Cardiac muscle cell (in vitro differentiated cells and primary cell): Measurements from ENCODE around the gene DDR2. TPM values are rescaled to one million over a fixed set of nuclear protein-coding genes. Genes with fewer than 3 reads are reported as not detected.

Experiments used
- DNase-seq, 2 donors: peaks; one replicate each; pipeline versions ENCODE4 v3.0.0 to v3.0.0-alpha.2; 2010 to 2017; ENCODE audit warnings: low read depth in 1 of 2, low spot score in 1 of 2
- H3K27ac ChIP-seq: fragments of 200-600 bp; sonication (generic); 2 replicates; pipeline ENCODE4 v1.5.1; 2016
- H3K27me3 ChIP-seq: fragments of 200-600 bp; sonication (generic); 2 replicates; pipeline ENCODE4 v1.6.0; 2016; ENCODE audit warnings: control low read depth
- H3K36me3 ChIP-seq: fragments of 200-600 bp; sonication (generic); 2 replicates; pipeline ENCODE4 v1.5.1; 2016; ENCODE audit warnings: control low read depth
- H3K4me1 ChIP-seq: fragments of 200-600 bp; sonication (generic); 2 replicates; pipeline ENCODE4 v1.8.1; 2017; ENCODE audit warnings: low read depth, mild to moderate bottlenecking, mixed run types
- H3K4me3 ChIP-seq: fragments of 200-600 bp; sonication (generic); 2 replicates; pipeline ENCODE4 v1.5.1; 2016; ENCODE audit warnings: mild to moderate bottlenecking
- H3K9me3 ChIP-seq: fragments of 200-600 bp; sonication (generic); 2 replicates; pipeline ENCODE4 v1.5.1; 2017; ENCODE audit warnings: low read depth, mild to moderate bottlenecking, control low read depth
- CTCF ChIP-seq: IDR thresholded peaks from 2 replicates; pipeline ENCODE4 v1.5.1; 2012; ENCODE audit warnings: low read depth, mild to moderate bottlenecking, low read length
- polyA plus RNA-seq: library from polyadenylated mRNA; unstranded; fragments of >200 nt; fragmentation: Nextera tagmentation; extraction: Ambion mirVana; gene quantifications from 2 replicates; pipeline ENCODE4 v1.2.1, GENCODE V29; 2016
- total RNA-seq: library from RNA; depleted of rRNA; stranded (reverse); fragments of >200 nt; gene quantifications from 2 replicates; pipeline ENCODE4 v1.2.3, GENCODE V29; 2016

The DDR2 gene
- total and polyA plus RNA-seq, 2 experiments from 2014 or later, result 1.3 to 1.4 TPM

GRCh38 chr1:162625679-162626078, 6.6 kb upstream of the DDR2 start:
- no peak for DNase-seq
- H3K27me3 ChIP-seq, result no peaks in the 10 kb centered on the region
- H3K4me1 ChIP-seq, result peaks cover 9% of the 10 kb centered on the region
- no peaks in the 10 kb centered on the region for H3K9me3 ChIP-seq
- no peak overlapping the region for H3K27ac ChIP-seq
- no peak overlapping the region for H3K4me3 ChIP-seq
- TF ChIP-seq CTCF, result no peak
- no peaks in the 10 kb centered on the region for H3K36me3 ChIP-seq

GRCh38 chr1:162626094-162626493, 6.2 kb upstream of the DDR2 start:
- no peak overlapping the region for H3K27ac ChIP-seq
- peak in 1 of 2 donors; percentile 25 for DNase-seq
- no peak overlapping the region for H3K4me3 ChIP-seq
- no peaks in the 10 kb centered on the region for H3K27me3 ChIP-seq
- H3K36me3 ChIP-seq, result no peaks in the 10 kb centered on the region
- H3K4me1 ChIP-seq, result peaks cover 14% of the 10 kb centered on the region
- H3K9me3 ChIP-seq, result no peaks in the 10 kb centered on the region
- TF ChIP-seq CTCF, result no peak

- Histone ChIP-seq H3K9me3 (no peaks in the 10 kb centered on the region), H3K4me1 (peaks cover 20% of the 10 kb centered on the region), H3K27me3 (no peaks in the 10 kb centered on the region), H3K4me3 (no peak overlapping the region), H3K27ac (no peak overlapping the region), H3K36me3 (no peaks in the 10 kb centered on the region)
- TF ChIP-seq CTCF, result no peak
- DNase-seq, result no peak
These were observed 5.5 kb upstream of the DDR2 start for GRCh38 chr1:162626761-162627160.

GRCh38 chr1:162627662-162628296, 4.5 kb upstream of the DDR2 start:
- peaks cover 29% of the 10 kb centered on the region for H3K4me1 ChIP-seq
- H3K36me3 ChIP-seq, result no peaks in the 10 kb centered on the region
- H3K4me3 ChIP-seq, result no peak overlapping the region
- no peaks in the 10 kb centered on the region for H3K9me3 ChIP-seq
- no peak overlapping the region for H3K27ac ChIP-seq
- TF ChIP-seq CTCF, result peak; percentile 50
- DNase-seq, result peak; percentile 36 to 60
- no peaks in the 10 kb centered on the region for H3K27me3 ChIP-seq

GRCh38 chr1:162629077-162629627, 3.1 kb upstream of the DDR2 start:
- Histone ChIP-seq H3K36me3 (no peaks in the 10 kb centered on the region), H3K27me3 (no peaks in the 10 kb centered on the region), H3K9me3 (no peaks in the 10 kb centered on the region), H3K4me3 (no peak overlapping the region), H3K27ac (no peak overlapping the region), H3K4me1 (peaks cover 29% of the 10 kb centered on the region)
- TF ChIP-seq CTCF, result no peak
- no peak for DNase-seq
